A673 (cell line): Measurements from ENCODE around the gene ITGB3. TPM values are rescaled to one million over a fixed set of nuclear protein-coding genes. Genes with fewer than 3 reads are reported as not detected.

Experiments used
- BruUV-seq: library from RNA; stranded (reverse); fragments of 400-500 nt; replicated peaks from 2 replicates; lab custom pipeline; 2021; lab: Mats Ljungman, UMichigan
- CTCF ChIA-PET: fragments of 300-600 bp; sonication (Branson Sonifier 250); formaldehyde crosslinking; loops from one replicate; lab custom pipeline; 2022; ENCODE audit warnings: antibody characterized with exemption; lab: Charles Lee
- POLR2A ChIA-PET: fragments of 300-600 bp; sonication (Branson Sonifier 250); formaldehyde crosslinking; loops from one replicate; lab custom pipeline; 2022; ENCODE audit warnings: antibody characterized with exemption; ENCODE audit not compliant: low non-redundant PET; lab: Charles Lee
- DNase-seq: peaks from one replicate; pipeline ENCODE4 v3.0.0-alpha.2; 2015; ENCODE audit warnings: low spot score
- H3K27ac ChIP-seq: fragments of 200-600 bp; sonication (generic); 2 replicates; pipeline ENCODE4 v1.5.1; 2016; ENCODE audit warnings: mixed run types, low read depth, mild to moderate bottlenecking, mixed read lengths, antibody characterized with exemption, low read length; ENCODE audit not compliant: poor library complexity, severe bottlenecking
- H3K27me3 ChIP-seq: fragments of 200-600 bp; sonication (generic); replicated peaks from 2 replicates; pipeline ENCODE4 v1.6.1; 2017; ENCODE audit warnings: mixed run types, low read depth, mild to moderate bottlenecking, mixed read lengths, antibody characterized with exemption, low read length; ENCODE audit not compliant: insufficient read depth, poor library complexity
- H3K36me3 ChIP-seq: fragments of 200-600 bp; sonication (generic); 2 replicates; pipeline ENCODE4 v1.6.1; 2016; ENCODE audit warnings: mixed run types, mild to moderate bottlenecking, mixed read lengths, antibody characterized with exemption, low read length; ENCODE audit not compliant: insufficient read depth, poor library complexity, severe bottlenecking
- H3K4me1 ChIP-seq: fragments of 200-600 bp; sonication (generic); 2 replicates; pipeline ENCODE4 v1.6.1; 2017; ENCODE audit warnings: mixed run types, mild to moderate bottlenecking, mixed read lengths, antibody characterized with exemption, low read length; ENCODE audit not compliant: insufficient read depth, poor library complexity, severe bottlenecking
- H3K4me3 ChIP-seq: fragments of 200-600 bp; sonication (generic); 2 replicates; pipeline ENCODE4 v1.5.1; 2016; ENCODE audit warnings: low read depth, mixed run types, mild to moderate bottlenecking, mixed read lengths, low read length; ENCODE audit not compliant: poor library complexity, severe bottlenecking
- H3K9me3 ChIP-seq: fragments of 200-600 bp; sonication (generic); 2 replicates; pipeline ENCODE4 v1.6.1; 2016; ENCODE audit warnings: mixed run types, low read depth, mild to moderate bottlenecking, mixed read lengths, antibody characterized with exemption, low read length; ENCODE audit not compliant: poor library complexity, severe bottlenecking
- CTCF ChIP-seq: fragments of 300-800, 200-600 bp; sonication (generic); conservative IDR thresholded peaks from 2 replicates; pipeline ENCODE4 v1.5.1; 2017; ENCODE audit warnings: low read depth, mild to moderate bottlenecking, antibody characterized with exemption, low read length, moderate library complexity, mixed read lengths
- EZH2 ChIP-seq: fragments of 200-600 bp; sonication (generic); IDR thresholded peaks from 2 replicates; pipeline ENCODE4 v1.6.1; 2017; ENCODE audit warnings: borderline replicate concordance, low read depth, mild to moderate bottlenecking, mixed read lengths, antibody characterized with exemption, low read length; ENCODE audit not compliant: poor library complexity, severe bottlenecking
- intact Hi-C: fragments of 100-400 bp; cut with micrococcal nuclease; formaldehyde crosslinking; loops from one replicate; pipeline ENCODE4 v1.10.0; 2022; ENCODE audit not compliant: unreplicated experiment
- total RNA-seq: library from RNA; stranded (reverse); gene quantifications from 2 replicates; pipeline ENCODE4 v1.2.3, GENCODE V29; 2021

ITGB3 gene
- total RNA-seq, 1 experiment from 2014 or later = not detected

- no TSS peak for BruUV-seq
- Histone ChIP-seq H3K36me3 (no peaks in the 10 kb centered on the region), H3K27me3 (no peaks in the 10 kb centered on the region), H3K4me3 (no peak overlapping the region), H3K27ac (no peak overlapping the region), H3K9me3 (no peaks in the 10 kb centered on the region), H3K4me1 (no peaks in the 10 kb centered on the region)
- ChIA-PET CTCF (no interaction called here), POLR2A (no interaction called here)
- DNase-seq = no peak
- TF ChIP-seq EZH2 = no peak
- no peak for TF ChIP-seq CTCF
- intact Hi-C loops = no loop called here
Observed at GRCh38 chr17:47330548-47330947, 76.9 kb downstream of the ITGB3 start.

GRCh38 chr17:47332287-47332686 lies 78.7 kb downstream of the ITGB3 start:
- Histone ChIP-seq H3K4me3 (no peak overlapping the region), H3K27ac (no peak overlapping the region), H3K4me1 (no peaks in the 10 kb centered on the region), H3K9me3 (no peaks in the 10 kb centered on the region), H3K36me3 (no peaks in the 10 kb centered on the region), H3K27me3 (no peaks in the 10 kb centered on the region)
- ChIA-PET POLR2A (no interaction called here), CTCF (no interaction called here)
- intact Hi-C loops = no loop called here
- TF ChIP-seq CTCF (no peak), EZH2 (no peak)
- no peak for DNase-seq
- BruUV-seq = no TSS peak

GRCh38 chr17:47335101-47335936 lies 81.7 kb downstream of the ITGB3 start:
- H3K27ac ChIP-seq = no peak overlapping the region
- CTCF ChIA-PET = no interaction called here
- DNase-seq = peak; percentile 1
- H3K36me3 ChIP-seq = no peaks in the 10 kb centered on the region
- no peaks in the 10 kb centered on the region for H3K9me3 ChIP-seq
- BruUV-seq = no TSS peak
- no peaks in the 10 kb centered on the region for H3K4me1 ChIP-seq
- H3K4me3 ChIP-seq = no peak overlapping the region
- intact Hi-C loops = no loop called here
- POLR2A ChIA-PET = no interaction called here
- no peak for TF ChIP-seq EZH2
- no peak for TF ChIP-seq CTCF
- H3K27me3 ChIP-seq = no peaks in the 10 kb centered on the region
